Adipose tissue (tissue), 3 donors: ENCODE measurements around the gene POMC. TPM values are rescaled to one million over a fixed set of nuclear protein-coding genes. Genes with fewer than 3 reads are reported as not detected.

Experiments used
- H3K27ac ChIP-seq: one replicate; pipeline ENCODE4 v1.5.1; 2013; ENCODE audit warnings: low read depth, low read length
- WGBS, 3 donors: extraction: QIAGEN DNeasy Blood & Tissue Kit; methylation state at CpG; one replicate each; pipeline ENCODE4 v1.1.7; 2013; 5-methylcytosine and 5-hydroxymethylcytosine counted together
- polyA plus RNA-seq, 3 donors: library from polyadenylated mRNA; stranded (reverse); fragments of 200-250 nt; gene quantifications; one replicate each; pipeline ENCODE4 v1.2.3, GENCODE V29; 2013
- donor health status: healthy with polysubstance abuse.
- donor health status: Bipolar disorder and iron deficiency.
- donor health status: healthy.

The POMC gene
- polyA plus RNA-seq, 3 donors = 5.5 to 9.8 (median 6.5) TPM

DNA sequence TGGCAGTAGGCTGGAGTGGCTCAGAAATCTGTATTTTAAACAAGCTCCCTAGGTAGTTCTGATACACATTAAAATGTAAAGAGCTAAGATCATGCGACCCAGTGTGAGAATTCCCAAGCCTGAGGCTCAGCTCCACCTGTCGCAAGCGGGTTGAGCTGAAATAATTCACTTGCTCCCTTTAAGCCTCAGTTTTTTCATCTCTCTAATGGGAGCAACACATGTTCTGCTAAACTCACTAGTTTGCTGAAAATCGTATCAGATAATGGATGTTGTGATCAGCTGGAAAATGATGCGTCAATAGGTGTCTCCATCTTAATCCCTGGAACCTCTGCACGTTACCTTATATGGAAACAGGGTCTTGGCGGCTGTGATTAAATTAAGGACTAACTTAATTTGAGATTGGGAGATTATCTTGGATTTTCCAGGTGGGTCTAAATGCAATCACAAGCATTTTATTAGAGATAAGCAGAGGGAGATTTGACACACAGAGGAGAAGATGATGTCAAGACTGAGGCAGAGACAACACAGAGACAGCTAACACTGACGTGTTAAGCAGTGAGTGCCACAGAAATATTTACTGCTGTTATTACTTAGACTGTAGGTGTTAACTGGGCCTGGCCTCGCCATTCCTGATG is 53.0 kb downstream of the POMC start:
- no peak overlapping the region for H3K27ac ChIP-seq
- 90 to 95% (median 93%) methylated on average over 9 of the region's 9 CpGs for WGBS, 3 donors

- WGBS, 3 donors = 76 to 87% (median 82%) methylated on average over 3 of the region's 3 CpGs
These were observed 56.3 kb downstream of the POMC start for GRCh38 chr2:25112113-25112512.

More at GRCh38 chr2:25112113-25112512, 56.3 kb downstream of the POMC start:
- H3K27ac ChIP-seq = no peak overlapping the region

Other genes with a start within 250 kb of the POMC start
- gene ADCY3, start 248.3 kb downstream of the POMC start, polyA plus RNA-seq = 100 to 1,000 TPM in 1 of 3 donors, 10 to 100 TPM in 2; 16.4 to 120 (median 96.4) TPM
- 10 to 100 TPM in 1 of 3 donors, 1 to 10 TPM in 2; 2.1 to 10.9 (median 3.7) TPM for gene DNAJC27, start 196.6 kb downstream of the POMC start, polyA plus RNA-seq
- 1 to 10 TPM in 1 of 3 donors, under 1 TPM in 2; 0.18 to 1.1 (median 0.49) TPM for gene EFR3B, start 126.5 kb downstream of the POMC start, polyA plus RNA-seq
- gene DNMT3A, start 173.3 kb upstream of the POMC start, polyA plus RNA-seq = 1 to 10 TPM; 4.2 to 9.7 (median 8.3) TPM